ENCODE results near the gene STT3B. TPM values are rescaled to one million over a fixed set of nuclear protein-coding genes. Genes with fewer than 3 reads are reported as not detected.
A peak's percentile ranks its signal among the peaks of the same experiment; 100 is the strongest.

Gene STT3B
- total and polyA plus RNA-seq, 2 of the 13 experiments (the other 11 are each of a cell fraction or from before 2014, with no cell fraction given): 85.0 to 205 TPM

DNA sequence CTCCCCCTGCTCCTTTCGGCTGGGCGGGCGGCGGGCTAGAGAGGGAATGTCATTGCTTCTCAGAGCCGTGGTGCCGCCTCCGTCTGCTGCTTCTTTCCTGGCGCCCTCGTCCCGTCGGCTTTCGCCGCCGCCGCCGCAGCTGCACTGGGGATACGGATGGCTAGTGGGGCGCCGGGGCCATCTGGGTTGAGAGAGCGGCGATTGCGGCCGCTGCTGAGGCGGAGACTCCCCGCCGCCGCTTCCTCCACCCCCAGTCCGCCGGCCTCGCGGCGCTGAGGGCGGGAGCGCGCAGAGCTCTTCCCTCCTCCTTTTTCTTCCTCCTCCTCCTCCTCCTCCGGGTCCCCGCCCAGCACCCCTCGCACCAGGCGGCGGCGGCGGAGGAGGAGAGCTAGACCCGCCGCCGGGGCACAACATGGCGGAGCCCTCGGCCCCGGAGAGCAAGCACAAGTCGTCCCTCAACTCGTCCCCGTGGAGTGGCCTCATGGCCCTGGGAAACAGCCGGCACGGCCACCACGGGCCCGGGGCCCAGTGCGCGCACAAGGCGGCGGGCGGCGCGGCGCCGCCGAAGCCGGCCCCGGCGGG, at the start of gene STT3B (continued):
- TF ChIP-seq, protein P1, sequence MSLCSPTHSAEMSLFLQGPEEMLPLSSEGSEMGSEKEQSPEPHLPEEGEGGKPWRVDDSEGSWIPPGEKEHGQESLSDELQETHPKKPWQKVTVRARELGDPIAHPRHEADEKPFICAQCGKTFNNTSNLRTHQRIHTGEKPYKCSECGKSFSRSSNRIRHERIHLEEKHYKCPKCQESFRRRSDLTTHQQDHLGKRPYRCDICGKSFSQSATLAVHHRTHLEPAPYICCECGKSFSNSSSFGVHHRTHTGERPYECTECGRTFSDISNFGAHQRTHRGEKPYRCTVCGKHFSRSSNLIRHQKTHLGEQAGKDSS (CRISPR knock-in tag; IDR thresholded peaks at IDR 0.05; ENCODE audit: borderline replicate concordance, low read depth): no peak
- no peak for TF ChIP-seq ZFYVE20 (CRISPR knock-in tag; IDR thresholded peaks at IDR 0.05; ENCODE audit: borderline replicate concordance, low read depth)
- no peak for TF ChIP-seq ZNF678 (CRISPR knock-in tag; IDR thresholded peaks at IDR 0.05)
- no peak for TF ChIP-seq PTBP1 (IDR thresholded peaks at IDR 0.05; ENCODE audit: low read depth, low read length, poor library complexity, severe bottlenecking)
- no peak for TF ChIP-seq HOXA9 (CRISPR knock-in tag; IDR thresholded peaks at IDR 0.05; ENCODE audit: borderline replicate concordance)
- TF ChIP-seq ZFX (CRISPR knock-in tag; IDR thresholded peaks at IDR 0.05; ENCODE audit: low read depth): 0 out of 2 replicates have a peak, but pooled peaks have one; percentile 12
- TF ChIP-seq ZNF441 (CRISPR knock-in tag; IDR thresholded peaks at IDR 0.05; ENCODE audit: borderline replicate concordance): no peak
- TF ChIP-seq CBX2 (IDR thresholded peaks at IDR 0.05; ENCODE audit: low read depth, low read length): no peak
- no peak for TF ChIP-seq CBX2 (CRISPR knock-in tag; IDR thresholded peaks at IDR 0.05; ENCODE audit: low read depth)
- TF ChIP-seq ZNF563 (CRISPR knock-in tag; IDR thresholded peaks at IDR 0.05): 0 out of 2 replicates have a peak, but pooled peaks have one; percentile 13
- TF ChIP-seq, protein P2, sequence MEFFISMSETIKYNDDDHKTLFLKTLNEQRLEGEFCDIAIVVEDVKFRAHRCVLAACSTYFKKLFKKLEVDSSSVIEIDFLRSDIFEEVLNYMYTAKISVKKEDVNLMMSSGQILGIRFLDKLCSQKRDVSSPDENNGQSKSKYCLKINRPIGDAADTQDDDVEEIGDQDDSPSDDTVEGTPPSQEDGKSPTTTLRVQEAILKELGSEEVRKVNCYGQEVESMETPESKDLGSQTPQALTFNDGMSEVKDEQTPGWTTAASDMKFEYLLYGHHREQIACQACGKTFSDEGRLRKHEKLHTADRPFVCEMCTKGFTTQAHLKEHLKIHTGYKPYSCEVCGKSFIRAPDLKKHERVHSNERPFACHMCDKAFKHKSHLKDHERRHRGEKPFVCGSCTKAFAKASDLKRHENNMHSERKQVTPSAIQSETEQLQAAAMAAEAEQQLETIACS (CRISPR knock-in tag; IDR thresholded peaks at IDR 0.05): peak; percentile 82
- TF ChIP-seq JARID2 (CRISPR knock-in tag; IDR thresholded peaks at IDR 0.05; ENCODE audit: insufficient replicate concordance): no peak
- TF ChIP-seq, protein P3, sequence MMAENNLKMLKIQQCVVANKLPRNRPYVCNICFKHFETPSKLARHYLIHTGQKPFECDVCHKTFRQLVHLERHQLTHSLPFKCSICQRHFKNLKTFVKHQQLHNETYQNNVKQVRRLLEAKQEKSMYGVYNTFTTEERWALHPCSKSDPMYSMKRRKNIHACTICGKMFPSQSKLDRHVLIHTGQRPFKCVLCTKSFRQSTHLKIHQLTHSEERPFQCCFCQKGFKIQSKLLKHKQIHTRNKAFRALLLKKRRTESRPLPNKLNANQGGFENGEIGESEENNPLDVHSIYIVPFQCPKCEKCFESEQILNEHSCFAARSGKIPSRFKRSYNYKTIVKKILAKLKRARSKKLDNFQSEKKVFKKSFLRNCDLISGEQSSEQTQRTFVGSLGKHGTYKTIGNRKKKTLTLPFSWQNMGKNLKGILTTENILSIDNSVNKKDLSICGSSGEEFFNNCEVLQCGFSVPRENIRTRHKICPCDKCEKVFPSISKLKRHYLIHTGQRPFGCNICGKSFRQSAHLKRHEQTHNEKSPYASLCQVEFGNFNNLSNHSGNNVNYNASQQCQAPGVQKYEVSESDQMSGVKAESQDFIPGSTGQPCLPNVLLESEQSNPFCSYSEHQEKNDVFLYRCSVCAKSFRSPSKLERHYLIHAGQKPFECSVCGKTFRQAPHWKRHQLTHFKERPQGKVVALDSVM (CRISPR knock-in tag; IDR thresholded peaks at IDR 0.05): no peak
- TF ChIP-seq MED13 (CRISPR knock-in tag; IDR thresholded peaks at IDR 0.05): no peak; the same call in 1 of the 2 replicates
- TF ChIP-seq MXD4 (CRISPR knock-in tag; IDR thresholded peaks at IDR 0.05): peak; percentile 22; the same call in 1 of the 2 replicates
- TF ChIP-seq, protein P4, sequence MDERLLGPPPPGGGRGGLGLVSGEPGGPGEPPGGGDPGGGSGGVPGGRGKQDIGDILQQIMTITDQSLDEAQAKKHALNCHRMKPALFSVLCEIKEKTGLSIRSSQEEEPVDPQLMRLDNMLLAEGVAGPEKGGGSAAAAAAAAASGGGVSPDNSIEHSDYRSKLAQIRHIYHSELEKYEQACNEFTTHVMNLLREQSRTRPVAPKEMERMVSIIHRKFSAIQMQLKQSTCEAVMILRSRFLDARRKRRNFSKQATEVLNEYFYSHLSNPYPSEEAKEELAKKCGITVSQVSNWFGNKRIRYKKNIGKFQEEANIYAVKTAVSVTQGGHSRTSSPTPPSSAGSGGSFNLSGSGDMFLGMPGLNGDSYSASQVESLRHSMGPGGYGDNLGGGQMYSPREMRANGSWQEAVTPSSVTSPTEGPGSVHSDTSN (CRISPR knock-in tag; IDR thresholded peaks at IDR 0.05): no peak
- no peak; the same call in 1 of the 2 replicates for TF ChIP-seq ZMYM3 (CRISPR knock-in tag; IDR thresholded peaks at IDR 0.05)
- TF ChIP-seq ZNF510 (CRISPR knock-in tag; IDR thresholded peaks at IDR 0.05; ENCODE audit: low read depth): no peak
- TF ChIP-seq SMC3 (IDR thresholded peaks at IDR 0.05; ENCODE audit: low read length): no peak
- TF ChIP-seq ZNF713 (CRISPR knock-in tag; IDR thresholded peaks at IDR 0.05): no peak; the same call in 1 of the 2 replicates
- TF ChIP-seq XBP1 (CRISPR knock-in tag; IDR thresholded peaks at IDR 0.05): no peak
- TF ChIP-seq BRD4 (CRISPR knock-in tag; IDR thresholded peaks at IDR 0.05): peak; percentile 36; the same call in 1 of the 2 replicates
- no peak; the same call in 1 of the 2 replicates for TF ChIP-seq ZFP37 (CRISPR knock-in tag; IDR thresholded peaks at IDR 0.05; ENCODE audit: borderline replicate concordance)
- TF ChIP-seq, protein P5, sequence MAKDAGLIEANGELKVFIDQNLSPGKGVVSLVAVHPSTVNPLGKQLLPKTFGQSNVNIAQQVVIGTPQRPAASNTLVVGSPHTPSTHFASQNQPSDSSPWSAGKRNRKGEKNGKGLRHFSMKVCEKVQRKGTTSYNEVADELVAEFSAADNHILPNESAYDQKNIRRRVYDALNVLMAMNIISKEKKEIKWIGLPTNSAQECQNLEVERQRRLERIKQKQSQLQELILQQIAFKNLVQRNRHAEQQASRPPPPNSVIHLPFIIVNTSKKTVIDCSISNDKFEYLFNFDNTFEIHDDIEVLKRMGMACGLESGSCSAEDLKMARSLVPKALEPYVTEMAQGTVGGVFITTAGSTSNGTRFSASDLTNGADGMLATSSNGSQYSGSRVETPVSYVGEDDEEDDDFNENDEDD (CRISPR knock-in tag; IDR thresholded peaks at IDR 0.05; ENCODE audit: borderline replicate concordance): no peak
